ENCODE results near the gene KLHL10. TPM values are rescaled to one million over a fixed set of nuclear protein-coding genes. Genes with fewer than 3 reads are reported as not detected.

The KLHL10 gene
- polyA plus RNA-seq, 1 of the 3 experiments (the other 2 are of a cell fraction): 0.02 TPM

DNA sequence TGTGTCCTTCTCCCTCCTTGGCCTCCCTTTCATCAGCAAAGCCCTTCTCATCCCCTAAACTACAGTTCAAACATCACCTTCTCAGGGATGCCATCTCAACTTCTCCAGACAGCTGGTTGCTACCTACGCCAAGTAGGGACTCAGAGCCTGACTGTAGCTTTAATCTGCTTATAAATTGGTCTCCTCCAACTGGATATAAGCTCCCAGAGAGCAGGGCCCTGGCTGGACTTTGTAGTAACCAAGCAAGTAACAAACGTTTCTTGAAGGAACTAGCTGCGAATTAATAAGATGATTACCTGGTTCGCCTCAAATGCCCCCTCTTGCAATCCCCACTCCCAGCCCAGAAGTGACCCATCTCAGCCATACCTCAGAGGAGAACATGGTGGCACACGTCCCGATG lies 45.1 kb downstream of the KLHL10 start:
- H3K4me3 ChIP-seq (ENCODE audit: low read depth in 2 of 2, low read length in 1 of 2): no peak overlapping the region
- H3K4me2 ChIP-seq: no peak overlapping the region
- WGBS (ENCODE audit: low lambda C conversion rate): 86% methylated on average over 6 of the region's 6 CpGs
- CTCF ChIA-PET: interaction anchor here (0.9 to 2.3 kb wide), 3 partner anchors 35 to 96 kb away, joined by 3 to 5 read pairs (median 3); partner anchors contain the start of genes ACLY and JUP
- peaks cover 65 to 90% of the 10 kb centered on the region in 2 experiments for H3K36me3 ChIP-seq (replicated peaks in 1 of 2; ENCODE audit: control insufficient read depth in 1 of 2, insufficient read depth in 2 of 2, low read length in 1 of 2)
- POLR2A ChIA-PET: interaction anchor here (1.0 kb wide), 1 partner anchor 10 kb away, joined by 3 read pairs; no protein-coding TSS in a partner anchor
- no peaks in the 10 kb centered on the region for H3K9me2 ChIP-seq
- no peak for DNase-seq
- no peak overlapping the region for H3K9ac ChIP-seq
- no peak overlapping the region for H3K27ac ChIP-seq (ENCODE audit: low read depth in 2 of 2, low read length in 1 of 2)
- no peak overlapping the region for H2AFZ ChIP-seq (ENCODE audit: low read depth)
- peaks cover 9% of the 10 kb centered on the region for H3F3A ChIP-seq (replicated peaks; ENCODE audit: insufficient read depth)
- no peak for TF ChIP-seq NFIC (IDR thresholded peaks at IDR 0.05; ENCODE audit: borderline replicate concordance)
- TF ChIP-seq, protein P1, sequence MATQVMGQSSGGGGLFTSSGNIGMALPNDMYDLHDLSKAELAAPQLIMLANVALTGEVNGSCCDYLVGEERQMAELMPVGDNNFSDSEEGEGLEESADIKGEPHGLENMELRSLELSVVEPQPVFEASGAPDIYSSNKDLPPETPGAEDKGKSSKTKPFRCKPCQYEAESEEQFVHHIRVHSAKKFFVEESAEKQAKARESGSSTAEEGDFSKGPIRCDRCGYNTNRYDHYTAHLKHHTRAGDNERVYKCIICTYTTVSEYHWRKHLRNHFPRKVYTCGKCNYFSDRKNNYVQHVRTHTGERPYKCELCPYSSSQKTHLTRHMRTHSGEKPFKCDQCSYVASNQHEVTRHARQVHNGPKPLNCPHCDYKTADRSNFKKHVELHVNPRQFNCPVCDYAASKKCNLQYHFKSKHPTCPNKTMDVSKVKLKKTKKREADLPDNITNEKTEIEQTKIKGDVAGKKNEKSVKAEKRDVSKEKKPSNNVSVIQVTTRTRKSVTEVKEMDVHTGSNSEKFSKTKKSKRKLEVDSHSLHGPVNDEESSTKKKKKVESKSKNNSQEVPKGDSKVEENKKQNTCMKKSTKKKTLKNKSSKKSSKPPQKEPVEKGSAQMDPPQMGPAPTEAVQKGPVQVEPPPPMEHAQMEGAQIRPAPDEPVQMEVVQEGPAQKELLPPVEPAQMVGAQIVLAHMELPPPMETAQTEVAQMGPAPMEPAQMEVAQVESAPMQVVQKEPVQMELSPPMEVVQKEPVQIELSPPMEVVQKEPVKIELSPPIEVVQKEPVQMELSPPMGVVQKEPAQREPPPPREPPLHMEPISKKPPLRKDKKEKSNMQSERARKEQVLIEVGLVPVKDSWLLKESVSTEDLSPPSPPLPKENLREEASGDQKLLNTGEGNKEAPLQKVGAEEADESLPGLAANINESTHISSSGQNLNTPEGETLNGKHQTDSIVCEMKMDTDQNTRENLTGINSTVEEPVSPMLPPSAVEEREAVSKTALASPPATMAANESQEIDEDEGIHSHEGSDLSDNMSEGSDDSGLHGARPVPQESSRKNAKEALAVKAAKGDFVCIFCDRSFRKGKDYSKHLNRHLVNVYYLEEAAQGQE (IDR thresholded peaks at IDR 0.05; ENCODE audit: low read depth, low read length): no peak
- no peak for TF ChIP-seq FOXJ3 (CRISPR knock-in tag; IDR thresholded peaks at IDR 0.05)
- TF ChIP-seq, protein P2, sequence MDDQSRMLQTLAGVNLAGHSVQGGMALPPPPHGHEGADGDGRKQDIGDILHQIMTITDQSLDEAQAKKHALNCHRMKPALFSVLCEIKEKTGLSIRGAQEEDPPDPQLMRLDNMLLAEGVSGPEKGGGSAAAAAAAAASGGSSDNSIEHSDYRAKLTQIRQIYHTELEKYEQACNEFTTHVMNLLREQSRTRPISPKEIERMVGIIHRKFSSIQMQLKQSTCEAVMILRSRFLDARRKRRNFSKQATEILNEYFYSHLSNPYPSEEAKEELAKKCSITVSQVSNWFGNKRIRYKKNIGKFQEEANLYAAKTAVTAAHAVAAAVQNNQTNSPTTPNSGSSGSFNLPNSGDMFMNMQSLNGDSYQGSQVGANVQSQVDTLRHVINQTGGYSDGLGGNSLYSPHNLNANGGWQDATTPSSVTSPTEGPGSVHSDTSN (IDR thresholded peaks at IDR 0.05): no peak
- TF ChIP-seq RAD21 (IDR thresholded peaks at IDR 0.05; ENCODE audit: low read length): no peak
- no peak for TF ChIP-seq TEAD4 (IDR thresholded peaks at IDR 0.05; ENCODE audit: borderline replicate concordance, insufficient read depth)
- no peak for TF ChIP-seq MXI1 (IDR thresholded peaks at IDR 0.05; ENCODE audit: low read depth, low read length)
- TF ChIP-seq, protein P3, sequence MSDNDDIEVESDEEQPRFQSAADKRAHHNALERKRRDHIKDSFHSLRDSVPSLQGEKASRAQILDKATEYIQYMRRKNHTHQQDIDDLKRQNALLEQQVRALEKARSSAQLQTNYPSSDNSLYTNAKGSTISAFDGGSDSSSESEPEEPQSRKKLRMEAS (IDR thresholded peaks at IDR 0.05; ENCODE audit: low read depth): no peak
- no peak for TF ChIP-seq SMC3 (IDR thresholded peaks at IDR 0.05; ENCODE audit: low read depth, low read length)
- no peak for TF ChIP-seq EP300 (IDR thresholded peaks at IDR 0.05; ENCODE audit: borderline replicate concordance in 1 of 2, low read depth in 1 of 2, low read length in 1 of 2)
- no peak for TF ChIP-seq SIN3A (IDR thresholded peaks at IDR 0.05; ENCODE audit: borderline replicate concordance, low read depth, low read length)
- H3K4me1 ChIP-seq (ENCODE audit: control insufficient read depth in 1 of 2, insufficient read depth in 2 of 2, low read depth in 1 of 2, low read length in 1 of 2): no peaks in the 10 kb centered on the region
- no peaks in the 10 kb centered on the region; the same call in 1 of the 2 replicates for H4K20me1 ChIP-seq (ENCODE audit: insufficient read depth)
- H3K79me2 ChIP-seq (ENCODE audit: insufficient read depth): peaks cover 34% of the 10 kb centered on the region; the same call in 1 of the 2 replicates
- H3K27me3 ChIP-seq (ENCODE audit: insufficient read depth): no peaks in the 10 kb centered on the region
- H3K9me3 ChIP-seq: no peaks in the 10 kb centered on the region

DNA sequence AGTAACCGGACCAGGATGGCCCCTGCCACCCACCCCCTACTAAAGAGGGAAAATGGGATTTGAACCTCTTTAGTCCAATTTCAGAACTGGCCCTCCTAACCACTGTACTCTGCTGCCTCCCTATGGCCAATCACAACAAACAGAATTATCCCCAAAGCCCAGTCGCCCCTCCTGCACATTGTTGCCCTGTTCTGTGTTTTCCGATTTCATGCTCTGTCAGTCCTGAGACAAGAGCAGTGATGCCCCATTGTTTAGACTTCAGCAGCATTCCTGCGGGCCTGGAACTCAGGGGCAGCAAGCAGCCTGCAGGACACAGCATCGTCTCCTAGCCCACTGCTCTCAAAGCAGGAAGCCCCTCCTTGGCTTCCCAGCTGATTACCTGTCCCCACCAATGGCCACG lies 48.1 kb downstream of the KLHL10 start:
- Histone ChIP-seq H3K4me3 (ENCODE audit: low read depth in 2 of 2, low read length in 1 of 2) (no peak overlapping the region), H3K27ac (ENCODE audit: low read depth in 2 of 2, low read length in 1 of 2) (no peak overlapping the region)
- 90% methylated on average over 6 of the region's 6 CpGs for WGBS (ENCODE audit: low lambda C conversion rate)
- TF ChIP-seq POLR2AphosphoS5 (IDR thresholded peaks at IDR 0.05; ENCODE audit: low read depth, low read length): no peak
- no peak for TF ChIP-seq ELF1 (IDR thresholded peaks at IDR 0.05)
- TF ChIP-seq GATA2 (CRISPR knock-in tag; IDR thresholded peaks at IDR 0.05): no peak
- TF ChIP-seq SMC3 (IDR thresholded peaks at IDR 0.05; ENCODE audit: low read depth, low read length): no peak
- no peak for TF ChIP-seq RFX5 (IDR thresholded peaks at IDR 0.05; ENCODE audit: low read length)
- TF ChIP-seq TCF12 (IDR thresholded peaks at IDR 0.05): no peak
- no peak for TF ChIP-seq FOSL2 (IDR thresholded peaks at IDR 0.05; ENCODE audit: borderline replicate concordance, low read depth)
- TF ChIP-seq, protein P4, sequence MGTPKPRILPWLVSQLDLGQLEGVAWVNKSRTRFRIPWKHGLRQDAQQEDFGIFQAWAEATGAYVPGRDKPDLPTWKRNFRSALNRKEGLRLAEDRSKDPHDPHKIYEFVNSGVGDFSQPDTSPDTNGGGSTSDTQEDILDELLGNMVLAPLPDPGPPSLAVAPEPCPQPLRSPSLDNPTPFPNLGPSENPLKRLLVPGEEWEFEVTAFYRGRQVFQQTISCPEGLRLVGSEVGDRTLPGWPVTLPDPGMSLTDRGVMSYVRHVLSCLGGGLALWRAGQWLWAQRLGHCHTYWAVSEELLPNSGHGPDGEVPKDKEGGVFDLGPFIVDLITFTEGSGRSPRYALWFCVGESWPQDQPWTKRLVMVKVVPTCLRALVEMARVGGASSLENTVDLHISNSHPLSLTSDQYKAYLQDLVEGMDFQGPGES (IDR thresholded peaks at IDR 0.05; ENCODE audit: low read depth, low read length): no peak
- TF ChIP-seq, protein P2 (IDR thresholded peaks at IDR 0.05): no peak
- TF ChIP-seq, protein P5, sequence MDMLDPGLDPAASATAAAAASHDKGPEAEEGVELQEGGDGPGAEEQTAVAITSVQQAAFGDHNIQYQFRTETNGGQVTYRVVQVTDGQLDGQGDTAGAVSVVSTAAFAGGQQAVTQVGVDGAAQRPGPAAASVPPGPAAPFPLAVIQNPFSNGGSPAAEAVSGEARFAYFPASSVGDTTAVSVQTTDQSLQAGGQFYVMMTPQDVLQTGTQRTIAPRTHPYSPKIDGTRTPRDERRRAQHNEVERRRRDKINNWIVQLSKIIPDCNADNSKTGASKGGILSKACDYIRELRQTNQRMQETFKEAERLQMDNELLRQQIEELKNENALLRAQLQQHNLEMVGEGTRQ (IDR thresholded peaks at IDR 0.05; ENCODE audit: borderline replicate concordance, low read depth, low read length): no peak

More for the DNA sequence above, 48.1 kb downstream of the KLHL10 start:
- Histone ChIP-seq H3K9ac (no peak overlapping the region), H3K79me2 (ENCODE audit: insufficient read depth) (peaks cover 32% of the 10 kb centered on the region; the same call in 1 of the 2 replicates), H3K36me3 (replicated peaks in 1 of 2; ENCODE audit: control insufficient read depth in 1 of 2, insufficient read depth in 2 of 2, low read length in 1 of 2) (peaks cover 59 to 84% of the 10 kb centered on the region in 2 experiments), H3F3A (replicated peaks; ENCODE audit: insufficient read depth) (peaks cover 9% of the 10 kb centered on the region), H4K20me1 (ENCODE audit: insufficient read depth) (no peaks in the 10 kb centered on the region), H3K4me1 (ENCODE audit: control insufficient read depth in 1 of 2, insufficient read depth in 2 of 2, low read depth in 1 of 2, low read length in 1 of 2) (no peaks in the 10 kb centered on the region), H3K27me3 (ENCODE audit: insufficient read depth) (no peaks in the 10 kb centered on the region), H3K9me3 (no peaks in the 10 kb centered on the region), H3K4me2 (no peak overlapping the region), H3K9me2 (no peaks in the 10 kb centered on the region), H2AFZ (ENCODE audit: low read depth) (no peak overlapping the region)
- ChIA-PET POLR2A (interaction anchor here (0.7 kb wide), 1 partner anchor 15 kb away, joined by 3 read pairs; no protein-coding TSS in a partner anchor), CTCF (interaction anchor here (0.6 to 1.5 kb wide), 4 partner anchors 9 to 148 kb away, joined by 3 to 4 read pairs (median 3); partner anchors contain the start of gene P3H4)
- peak; percentile 50 for DNase-seq

Data from SK-N-SH (cell line).